Daoy (cell line): Measurements from ENCODE around the gene SH2D4B. TPM values are rescaled to one million over a fixed set of nuclear protein-coding genes. Genes with fewer than 3 reads are reported as not detected.

ENCODE experiments used
- DNase-seq: peaks from one replicate; pipeline ENCODE4 v3.0.0-alpha.2; 2015; ENCODE audit warnings: low read depth
- total RNA-seq: library from RNA; depleted of rRNA; stranded (reverse); fragments of >200 nt; shearing (Covaris generic); gene quantifications from 2 replicates; pipeline ENCODE4 v1.2.3, GENCODE V29; 2014

SH2D4B gene
- total RNA-seq, 1 experiment from 2014 or later = 0.06 TPM

DNA sequence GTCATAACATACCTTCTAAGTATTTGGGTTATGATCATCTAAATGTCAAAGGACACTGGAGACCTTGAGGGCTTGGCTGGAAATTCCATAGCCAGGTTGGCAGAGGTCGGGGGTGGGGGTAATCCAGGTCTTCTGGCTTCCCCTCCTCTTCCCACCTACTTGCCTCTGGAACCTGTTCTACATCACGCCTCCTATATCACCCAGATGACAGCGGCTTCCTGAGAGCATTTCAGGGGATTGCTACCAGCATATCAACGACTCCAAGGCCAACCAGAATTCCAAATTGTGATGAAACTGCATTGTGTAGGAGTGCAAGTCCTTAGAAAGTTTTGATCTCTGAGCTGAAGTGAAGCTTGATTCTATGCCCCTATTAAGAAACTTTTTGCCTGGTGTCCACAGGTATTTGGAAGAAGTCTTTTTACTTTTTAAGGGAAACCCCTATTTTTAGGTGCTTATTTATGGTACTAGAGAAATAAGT is 95.7 kb downstream of the SH2D4B start:
- no peak for DNase-seq

- DNase-seq = no peak
These were observed 96.2 kb downstream of the SH2D4B start for GRCh38 chr10:80633910-80634309.

- DNase-seq = no peak
These were observed 105.0 kb downstream of the SH2D4B start for GRCh38 chr10:80642661-80643060.

GRCh38 chr10:80646366-80646765 is 108.7 kb downstream of the SH2D4B start:
- no peak for DNase-seq

DNA sequence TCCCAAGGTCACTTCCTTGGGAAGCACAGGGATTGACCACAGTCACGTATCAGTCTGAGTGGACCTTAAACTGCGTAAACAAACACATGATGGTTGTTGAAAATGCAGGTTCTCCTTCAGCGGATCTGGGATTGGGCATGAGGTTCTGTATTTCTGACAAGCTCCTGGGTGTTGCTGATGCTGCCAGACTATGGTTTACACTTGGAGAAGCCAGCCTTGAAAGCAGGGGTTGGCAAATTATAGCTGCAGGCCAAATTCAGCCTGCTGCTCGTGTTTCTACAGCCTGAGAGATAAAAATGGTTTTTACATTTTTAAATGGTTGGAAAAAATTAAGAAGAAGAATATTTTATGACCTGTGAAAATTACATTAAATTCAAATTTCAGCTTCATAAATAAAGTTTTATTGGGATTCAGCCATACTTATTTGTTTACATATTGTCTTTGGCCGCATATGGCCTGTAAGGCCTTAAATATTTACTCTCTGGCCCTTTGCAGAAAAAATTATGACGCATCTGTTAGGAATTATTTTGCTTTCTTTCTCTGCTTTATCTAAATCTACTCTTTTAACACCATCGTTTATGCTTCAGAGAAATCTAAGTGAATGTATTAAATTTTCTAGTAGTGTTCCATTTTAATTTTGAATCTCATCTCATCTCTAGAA is 109.6 kb downstream of the SH2D4B start:
- DNase-seq = no peak

- no peak for DNase-seq
These were observed 110.4 kb downstream of the SH2D4B start for GRCh38 chr10:80648106-80648505.

GRCh38 chr10:80649183-80649582 is 111.5 kb downstream of the SH2D4B start:
- no peak for DNase-seq

GRCh38 chr10:80655898-80656297 is 118.2 kb downstream of the SH2D4B start:
- DNase-seq = no peak

GRCh38 chr10:80658068-80658467 is 120.4 kb downstream of the SH2D4B start:
- no peak for DNase-seq

DNA sequence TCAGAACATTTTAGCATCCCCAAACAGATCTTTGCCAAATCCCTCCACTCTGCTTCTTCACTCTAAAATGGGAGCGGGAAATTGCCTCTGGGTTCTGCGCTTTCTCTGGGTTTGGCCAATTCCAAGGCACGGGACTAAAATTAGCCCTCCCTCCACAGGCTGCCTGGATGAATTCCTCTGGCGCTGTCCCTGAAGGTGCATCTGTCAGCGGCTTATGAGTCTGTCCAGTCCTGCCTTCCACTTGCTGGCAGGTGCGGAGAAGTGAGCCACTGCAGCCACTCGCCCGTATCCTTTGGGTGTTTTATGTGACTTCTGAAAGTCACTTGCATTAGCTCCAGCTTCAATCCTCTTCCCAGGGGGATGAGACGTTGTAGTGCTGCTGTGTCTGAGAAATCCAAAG is 121.6 kb downstream of the SH2D4B start:
- no peak for DNase-seq

GRCh38 chr10:80660266-80660665 is 122.6 kb downstream of the SH2D4B start:
- DNase-seq = no peak

DNA sequence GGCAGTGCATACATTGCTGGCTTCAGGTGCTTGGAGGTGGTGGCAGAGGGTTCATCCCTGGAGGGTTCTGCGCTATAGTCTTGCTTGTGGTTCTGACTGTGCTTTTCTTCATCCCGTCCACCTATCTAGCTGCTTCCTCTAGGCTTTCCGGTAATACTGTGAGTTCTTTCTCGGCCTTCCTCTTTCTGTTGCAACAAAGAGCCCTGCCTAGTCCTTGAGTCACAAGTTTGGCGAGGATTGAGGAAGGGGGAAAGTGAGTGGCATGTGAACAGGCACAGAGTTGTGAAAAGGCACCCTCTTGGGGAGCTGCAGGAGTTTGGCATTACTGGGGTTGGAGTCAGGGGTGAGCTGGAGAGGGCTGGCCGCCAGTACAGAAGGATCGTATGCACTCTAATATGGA is 123.0 kb downstream of the SH2D4B start:
- no peak for DNase-seq

GRCh38 chr10:80661526-80661925 is 123.8 kb downstream of the SH2D4B start:
- no peak for DNase-seq

DNA sequence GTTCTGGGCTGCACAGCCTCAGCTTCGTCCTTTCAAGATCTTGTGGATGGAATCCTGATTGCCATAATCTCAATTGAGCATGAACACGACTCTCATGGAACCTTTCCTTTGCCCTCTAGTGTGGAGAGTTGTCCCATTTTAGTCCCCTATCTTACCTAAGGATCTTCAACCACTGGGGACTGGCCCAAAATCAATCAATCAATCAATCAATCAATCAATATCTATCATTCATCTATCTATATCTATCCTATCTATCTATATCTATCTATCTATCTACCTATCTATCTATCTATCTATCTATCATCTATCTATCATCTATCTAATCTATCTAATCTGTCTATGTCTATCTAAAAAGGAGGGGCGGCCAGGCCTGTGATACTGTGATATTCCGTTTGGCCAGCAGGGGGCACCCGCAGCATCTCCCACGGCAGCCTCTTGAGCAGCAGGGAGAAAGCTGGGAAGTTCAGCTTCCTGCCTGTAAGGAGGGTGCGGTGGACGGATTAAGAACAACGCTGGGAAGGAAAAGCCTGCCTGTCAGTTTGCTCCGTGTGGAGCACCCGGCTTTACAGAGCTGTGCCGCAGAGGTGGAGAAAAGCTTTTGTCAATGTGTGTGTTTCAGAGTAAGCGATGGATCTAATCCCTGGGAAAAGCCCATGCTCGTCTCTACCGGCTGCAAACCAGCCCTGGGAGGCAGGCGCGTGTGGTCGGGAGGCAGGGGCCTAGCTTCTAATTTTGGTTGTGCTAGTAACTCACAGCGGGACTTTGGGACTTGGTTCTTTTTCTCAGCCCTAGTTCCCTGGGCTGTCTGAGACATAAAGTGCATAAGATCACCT is 124.9 kb downstream of the SH2D4B start:
- DNase-seq = peak; percentile 75

DNA sequence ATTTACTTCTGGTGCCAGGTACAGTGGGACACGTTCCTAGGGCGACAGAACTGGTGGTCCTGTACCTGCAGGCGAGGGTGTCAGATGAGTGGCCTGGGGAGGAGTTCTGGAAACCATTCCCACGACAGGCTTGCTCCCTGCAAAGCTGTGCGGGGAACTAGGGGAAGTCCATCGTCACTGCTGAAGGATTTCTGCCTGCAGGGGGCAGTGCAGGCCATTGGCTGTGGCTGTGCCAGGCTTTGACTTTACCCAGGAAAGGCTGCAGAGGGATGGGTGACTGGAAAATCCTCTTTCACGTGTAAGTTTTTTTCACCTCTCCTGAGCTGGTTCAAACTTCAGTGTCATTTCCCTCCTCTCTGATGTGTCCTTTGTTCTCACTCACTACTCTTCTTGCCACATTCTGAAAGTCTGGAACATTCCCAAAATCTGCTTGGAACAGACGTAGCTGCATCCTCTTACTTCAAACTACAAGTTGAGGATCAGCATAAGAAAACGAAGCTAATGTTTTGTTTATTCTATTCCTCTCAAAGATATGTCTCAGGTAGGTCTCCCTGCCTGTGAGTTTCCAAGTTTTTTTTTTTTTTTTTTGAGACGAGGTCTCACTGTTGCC is 126.5 kb downstream of the SH2D4B start:
- peak; percentile 74 for DNase-seq

DNA sequence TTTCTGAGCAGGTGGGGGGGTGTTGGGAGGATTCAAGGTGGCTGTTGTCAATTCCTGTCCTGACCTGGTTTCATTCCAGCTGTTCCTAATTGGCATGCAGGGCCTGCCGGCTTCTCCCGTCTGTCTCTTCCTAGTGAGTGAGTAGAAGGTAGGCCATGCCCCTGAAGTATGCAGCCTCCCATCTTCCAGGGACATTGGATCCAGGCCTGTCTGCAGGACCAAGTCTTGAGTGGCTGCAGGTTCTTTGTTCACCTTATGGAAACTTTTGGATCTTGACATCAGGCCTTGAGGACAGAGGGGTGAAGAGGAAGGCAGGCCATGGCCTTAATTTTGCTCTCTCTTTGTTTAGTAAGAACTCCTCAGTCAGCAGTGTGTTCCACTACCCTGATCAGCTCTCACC is 131.8 kb downstream of the SH2D4B start:
- no peak for DNase-seq

DNA sequence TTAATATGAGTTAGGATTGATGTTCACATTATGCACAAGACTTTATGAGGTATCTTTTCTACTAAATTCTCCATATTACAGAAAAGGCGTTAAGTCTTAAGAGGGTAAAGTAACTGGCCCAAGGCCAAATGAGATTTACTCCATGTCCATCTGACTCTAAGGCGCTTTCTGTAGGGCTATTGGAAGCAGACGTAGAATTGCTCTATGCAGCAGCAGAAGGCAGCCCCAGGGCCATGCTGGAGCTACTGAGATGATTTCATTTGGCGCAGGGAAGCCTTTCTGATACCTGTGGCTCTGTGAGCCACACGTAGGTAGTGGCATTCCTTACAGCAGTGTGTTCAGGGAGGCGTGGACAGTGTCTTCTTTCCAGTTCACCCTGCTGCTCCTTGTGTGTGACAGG is 133.1 kb downstream of the SH2D4B start:
- DNase-seq = no peak

DNA sequence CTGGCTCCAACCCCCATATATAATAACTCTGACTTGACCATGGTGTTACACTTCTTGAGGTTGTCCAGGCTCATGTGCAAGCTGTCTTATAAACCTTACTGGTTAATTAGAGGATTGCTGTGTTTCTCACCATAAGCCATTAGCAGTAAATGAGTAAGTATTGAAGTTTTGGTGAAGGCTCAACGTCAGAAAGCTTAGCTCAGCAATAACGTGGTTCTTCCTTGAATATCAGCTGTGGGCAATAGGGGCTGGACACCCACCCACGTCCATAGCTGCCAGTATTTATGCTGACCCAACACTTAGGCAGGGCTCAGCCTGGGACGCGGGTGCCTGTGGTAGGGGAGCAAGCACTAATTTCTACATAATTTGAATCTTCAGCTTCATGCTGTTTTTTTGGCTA is 134.1 kb downstream of the SH2D4B start:
- DNase-seq = no peak

- no peak for DNase-seq
These were observed 134.9 kb downstream of the SH2D4B start for GRCh38 chr10:80672613-80673012.

DNA sequence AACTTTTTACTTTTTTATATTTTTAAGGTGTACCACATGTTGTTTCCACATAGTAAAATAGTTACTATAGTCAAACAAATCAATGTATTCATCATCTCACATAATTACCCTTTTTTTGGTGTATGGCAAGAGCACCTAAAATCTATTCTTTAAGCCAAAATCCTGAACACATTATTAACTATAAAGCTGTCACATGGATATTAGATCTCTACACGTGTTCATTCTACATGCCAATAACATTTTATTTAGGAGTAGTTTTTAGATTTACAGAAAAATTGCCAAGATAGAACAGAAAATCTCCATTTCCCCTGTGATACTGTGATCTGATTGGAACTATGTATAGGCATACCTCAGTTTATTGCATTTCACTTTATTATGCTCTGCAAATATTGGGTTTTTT is 137.1 kb downstream of the SH2D4B start:
- no peak for DNase-seq

GRCh38 chr10:80681142-80681541 is 143.4 kb downstream of the SH2D4B start:
- no peak for DNase-seq

- DNase-seq = peak; percentile 13
These were observed 146.6 kb downstream of the SH2D4B start for GRCh38 chr10:80684259-80684658.

GRCh38 chr10:80685355-80685754 is 147.7 kb downstream of the SH2D4B start:
- DNase-seq = no peak
